Vagina (tissue), 2 donors: ENCODE data around the gene HTR2B. TPM values are rescaled to one million over a fixed set of nuclear protein-coding genes. Genes with fewer than 3 reads are reported as not detected.
"Not testable (repeated sequence)": the region's sequence is repeated elsewhere in the genome, so short reads cannot be mapped to it uniquely, and the experiment has no call there.

Experiments used
- DNase-seq, 2 donors: peaks; one replicate each; pipeline ENCODE4 v3.0.0-alpha.2; 2017; ENCODE audit errors: extremely low spot score in 2 of 2
- H3K27ac ChIP-seq: fragments of 200-600 bp; sonication (generic); one replicate; pipeline ENCODE4 v1.5.1; 2019
- H3K27me3 ChIP-seq: fragments of 200-600 bp; sonication (generic); one replicate; pipeline ENCODE4 v1.5.1; 2019
- H3K36me3 ChIP-seq, 2 donors: fragments of 200-600 bp; sonication (generic); one replicate each; pipeline ENCODE4 v1.5.1; 2017 to 2019
- H3K4me1 ChIP-seq: fragments of 200-600 bp; sonication (generic); one replicate; pipeline ENCODE4 v1.5.1; 2019
- H3K4me3 ChIP-seq, 2 donors: fragments of 200-600 bp; sonication (generic); 1 replicate in 1 of 2; 2 replicates in 1 of 2; pipeline ENCODE4 v1.5.1; 2016 to 2019
- H3K9me3 ChIP-seq: fragments of 200-600 bp; sonication (generic); one replicate; pipeline ENCODE4 v1.5.1; 2019
- POLR2A ChIP-seq, 2 donors: fragments of 450-650 bp; IDR thresholded peaks; one replicate each; pipeline ENCODE4 v1.6.1; 2017; ENCODE audit warnings: antibody characterized with exemption in 2 of 2, mild to moderate bottlenecking in 2 of 2, moderate library complexity in 2 of 2
- POLR2AphosphoS5 ChIP-seq, 2 donors: sonication (generic); formaldehyde crosslinking; IDR thresholded peaks; one replicate each; pipeline ENCODE4 v1.9.0; 2017; ENCODE audit warnings: antibody characterized with exemption in 2 of 2, mild to moderate bottlenecking in 2 of 2, low read depth in 1 of 2; ENCODE audit not compliant: insufficient read depth in 1 of 2
- intact Hi-C: fragments of 100-400 bp; cut with DNase I; formaldehyde crosslinking; loops from one replicate; pipeline ENCODE4 v1.15.1; 2023
- total RNA-seq: library from RNA; depleted of rRNA; stranded (reverse); fragments of >200 nt; gene quantifications from one replicate; pipeline ENCODE4 v1.2.3, GENCODE V29; 2016
- TF ChIP-seq, protein P1 (sequence below), 3 experiments: fragments of 450-650 bp in 2 of 3; fragments of 200-600 bp in 1 of 3; sonication (generic) in 1 of 3; IDR thresholded peaks; one replicate each; pipeline ENCODE4 v1.5.1; 2017 to 2019; ENCODE audit warnings: antibody characterized with exemption in 3 of 3, mild to moderate bottlenecking in 2 of 3, moderate library complexity in 2 of 3

HTR2B gene
- total RNA-seq, 1 donor from 2014 or later, result 0.49 TPM

DNA sequence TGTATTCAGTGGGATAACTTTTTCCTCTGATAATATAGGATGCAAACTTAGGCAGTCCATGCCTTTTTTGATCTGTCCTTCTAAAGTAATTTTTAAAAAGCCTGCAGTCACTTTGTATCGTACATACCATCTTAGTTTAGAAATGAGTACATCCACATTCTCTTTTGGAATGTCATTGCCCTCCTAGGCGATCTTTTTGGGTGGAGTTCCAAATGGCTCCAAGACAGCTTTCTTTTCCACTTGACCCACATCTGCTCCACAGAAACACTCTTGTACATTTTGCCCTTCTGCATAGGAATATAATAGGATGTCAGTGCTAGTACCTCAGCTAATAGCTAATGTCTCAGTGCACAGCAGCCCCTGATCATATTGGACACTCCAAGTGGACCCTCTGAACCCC, 21.8 kb upstream of the HTR2B start:
- H3K27ac ChIP-seq, result no peak overlapping the region

DNA sequence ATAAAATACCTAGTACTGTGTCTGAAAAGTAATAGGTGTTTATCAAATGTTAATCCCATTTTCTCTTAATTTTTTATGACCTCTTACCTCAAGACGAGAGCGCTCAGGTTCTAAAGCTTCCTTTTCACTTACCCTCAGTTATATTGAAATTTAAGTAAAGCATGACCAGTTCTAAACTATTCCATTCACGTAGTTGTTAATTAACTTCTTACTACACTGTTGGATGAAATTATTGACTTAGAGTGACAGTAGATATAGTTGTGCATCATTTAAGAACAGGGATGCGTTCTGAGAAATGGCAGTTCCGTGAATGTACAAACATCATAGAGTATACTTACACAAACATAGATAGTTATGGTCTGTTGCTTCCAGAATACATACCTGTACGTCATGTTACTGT, 20.1 kb upstream of the HTR2B start:
- TF ChIP-seq POLR2A (IDR thresholded peaks at IDR 0.05) (no peak), POLR2AphosphoS5 (IDR thresholded peaks at IDR 0.05; ENCODE audit: insufficient read depth in 1 of 2, low read depth in 1 of 2) (no peak)
- TF ChIP-seq, protein P1, sequence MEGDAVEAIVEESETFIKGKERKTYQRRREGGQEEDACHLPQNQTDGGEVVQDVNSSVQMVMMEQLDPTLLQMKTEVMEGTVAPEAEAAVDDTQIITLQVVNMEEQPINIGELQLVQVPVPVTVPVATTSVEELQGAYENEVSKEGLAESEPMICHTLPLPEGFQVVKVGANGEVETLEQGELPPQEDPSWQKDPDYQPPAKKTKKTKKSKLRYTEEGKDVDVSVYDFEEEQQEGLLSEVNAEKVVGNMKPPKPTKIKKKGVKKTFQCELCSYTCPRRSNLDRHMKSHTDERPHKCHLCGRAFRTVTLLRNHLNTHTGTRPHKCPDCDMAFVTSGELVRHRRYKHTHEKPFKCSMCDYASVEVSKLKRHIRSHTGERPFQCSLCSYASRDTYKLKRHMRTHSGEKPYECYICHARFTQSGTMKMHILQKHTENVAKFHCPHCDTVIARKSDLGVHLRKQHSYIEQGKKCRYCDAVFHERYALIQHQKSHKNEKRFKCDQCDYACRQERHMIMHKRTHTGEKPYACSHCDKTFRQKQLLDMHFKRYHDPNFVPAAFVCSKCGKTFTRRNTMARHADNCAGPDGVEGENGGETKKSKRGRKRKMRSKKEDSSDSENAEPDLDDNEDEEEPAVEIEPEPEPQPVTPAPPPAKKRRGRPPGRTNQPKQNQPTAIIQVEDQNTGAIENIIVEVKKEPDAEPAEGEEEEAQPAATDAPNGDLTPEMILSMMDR (IDR thresholded peaks at IDR 0.05), result no peak
- no peaks in the 10 kb centered on the region for H3K27me3 ChIP-seq
- no peak overlapping the region for H3K4me3 ChIP-seq
- no peak for DNase-seq
- peaks cover 8% of the 10 kb centered on the region for H3K4me1 ChIP-seq
- intact Hi-C loops, result no loop called here
- no peaks in the 10 kb centered on the region for H3K9me3 ChIP-seq
- H3K36me3 ChIP-seq, result no peaks in the 10 kb centered on the region
- H3K27ac ChIP-seq, result no peak overlapping the region

More for the DNA sequence above, 21.8 kb upstream of the HTR2B start:
- TF ChIP-seq, protein P1 (IDR thresholded peaks at IDR 0.05), result no peak
- TF ChIP-seq POLR2AphosphoS5 (IDR thresholded peaks at IDR 0.05; ENCODE audit: insufficient read depth in 1 of 2, low read depth in 1 of 2), result no peak
- TF ChIP-seq POLR2A (IDR thresholded peaks at IDR 0.05), result no peak
- H3K27me3 ChIP-seq, result no peaks in the 10 kb centered on the region
- intact Hi-C loops, result no loop called here
- H3K9me3 ChIP-seq, result no peaks in the 10 kb centered on the region
- H3K36me3 ChIP-seq, result no peaks in the 10 kb centered on the region
- no peak overlapping the region for H3K4me3 ChIP-seq
- no peak for DNase-seq
- peaks cover 8% of the 10 kb centered on the region for H3K4me1 ChIP-seq

DNA sequence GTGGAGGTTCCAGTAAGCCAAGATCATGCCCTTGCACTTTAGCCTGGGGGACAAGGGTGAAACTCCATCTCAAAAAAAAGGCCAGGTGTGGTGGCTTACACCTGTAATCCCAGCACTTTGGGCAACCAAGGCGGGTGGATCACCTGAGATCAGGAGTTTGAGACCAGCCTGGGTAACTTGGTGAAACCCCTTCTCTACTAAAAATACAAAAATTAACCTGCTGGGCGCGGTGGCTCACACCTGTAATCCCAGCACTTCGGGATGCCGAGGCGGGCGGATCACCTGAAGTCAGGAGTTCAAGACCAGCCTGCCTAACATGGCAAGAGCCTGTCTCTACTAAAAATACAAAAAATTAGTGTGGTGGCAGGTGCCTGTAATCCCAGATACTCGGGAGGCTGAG, 16.0 kb upstream of the HTR2B start:
- DNase-seq, H3K27me3 ChIP-seq, intact Hi-C loops, H3K4me3 ChIP-seq, H3K4me1 ChIP-seq, H3K9me3 ChIP-seq, H3K27ac ChIP-seq, H3K36me3 ChIP-seq: not testable (repeated sequence)

DNA sequence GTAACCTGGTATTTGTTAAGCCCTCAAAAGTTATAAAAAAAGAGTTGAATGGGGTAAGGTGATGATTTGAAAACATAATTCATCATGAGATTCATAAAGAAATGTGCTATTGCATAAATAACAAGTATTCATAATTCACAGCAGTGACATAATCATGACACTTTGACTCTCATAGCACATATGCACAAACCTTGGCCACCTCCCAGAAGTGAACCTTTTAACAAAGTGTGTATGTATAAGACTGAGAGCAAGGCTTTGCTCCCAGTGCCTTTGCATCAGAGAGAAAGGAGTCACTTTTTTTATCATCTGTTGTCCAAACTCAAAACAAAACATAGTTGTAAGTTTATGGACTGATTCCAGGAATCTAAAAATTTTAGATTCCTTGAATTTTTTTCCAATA, 15.0 kb upstream of the HTR2B start:
- no peaks in the 10 kb centered on the region for H3K36me3 ChIP-seq
- no peaks in the 10 kb centered on the region for H3K9me3 ChIP-seq
- H3K4me3 ChIP-seq, result no peak overlapping the region
- TF ChIP-seq, protein P1 (IDR thresholded peaks at IDR 0.05), result no peak
- no peak for TF ChIP-seq POLR2AphosphoS5 (IDR thresholded peaks at IDR 0.05; ENCODE audit: insufficient read depth in 1 of 2, low read depth in 1 of 2)
- TF ChIP-seq POLR2A (IDR thresholded peaks at IDR 0.05), result no peak
- intact Hi-C loops, result no loop called here
- DNase-seq, result no peak
- no peaks in the 10 kb centered on the region for H3K27me3 ChIP-seq
- peaks cover 2% of the 10 kb centered on the region for H3K4me1 ChIP-seq
- no peak overlapping the region for H3K27ac ChIP-seq

DNA sequence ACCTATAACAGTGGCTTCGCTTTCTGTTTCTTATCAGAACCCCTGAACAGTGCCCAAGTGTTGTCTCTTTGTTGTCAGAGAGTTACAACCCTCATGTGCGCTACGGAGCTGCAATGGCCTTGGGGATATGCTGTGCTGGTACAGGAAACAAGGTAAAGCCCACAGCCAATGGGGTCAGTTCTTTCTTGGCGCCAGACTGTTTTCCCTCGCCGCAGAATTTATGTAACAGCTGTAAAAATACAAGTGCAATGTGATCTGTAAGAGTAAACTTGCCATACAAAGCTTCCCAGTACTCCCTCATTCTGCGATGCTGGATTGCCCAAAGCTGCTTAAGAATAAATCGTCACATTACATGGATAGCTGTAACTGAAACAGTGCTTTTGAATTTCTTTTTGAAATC, 13.9 kb upstream of the HTR2B start:
- Histone ChIP-seq H3K36me3 (no peaks in the 10 kb centered on the region), H3K27me3 (no peaks in the 10 kb centered on the region), H3K4me1 (peaks cover 7% of the 10 kb centered on the region), H3K27ac (no peak overlapping the region), H3K4me3 (no peak overlapping the region), H3K9me3 (no peaks in the 10 kb centered on the region)
- TF ChIP-seq, protein P1 (IDR thresholded peaks at IDR 0.05), result no peak
- TF ChIP-seq POLR2A (IDR thresholded peaks at IDR 0.05) (no peak), POLR2AphosphoS5 (IDR thresholded peaks at IDR 0.05; ENCODE audit: insufficient read depth in 1 of 2, low read depth in 1 of 2) (no peak)
- no peak for DNase-seq
- intact Hi-C loops, result no loop called here
